Measurements from ENCODE around the gene CCR1. TPM values are rescaled to one million over a fixed set of nuclear protein-coding genes. Genes with fewer than 3 reads are reported as not detected.

Gene CCR1
- total RNA-seq, 1 donor from 2014 or later, result 0.12 TPM

DNA sequence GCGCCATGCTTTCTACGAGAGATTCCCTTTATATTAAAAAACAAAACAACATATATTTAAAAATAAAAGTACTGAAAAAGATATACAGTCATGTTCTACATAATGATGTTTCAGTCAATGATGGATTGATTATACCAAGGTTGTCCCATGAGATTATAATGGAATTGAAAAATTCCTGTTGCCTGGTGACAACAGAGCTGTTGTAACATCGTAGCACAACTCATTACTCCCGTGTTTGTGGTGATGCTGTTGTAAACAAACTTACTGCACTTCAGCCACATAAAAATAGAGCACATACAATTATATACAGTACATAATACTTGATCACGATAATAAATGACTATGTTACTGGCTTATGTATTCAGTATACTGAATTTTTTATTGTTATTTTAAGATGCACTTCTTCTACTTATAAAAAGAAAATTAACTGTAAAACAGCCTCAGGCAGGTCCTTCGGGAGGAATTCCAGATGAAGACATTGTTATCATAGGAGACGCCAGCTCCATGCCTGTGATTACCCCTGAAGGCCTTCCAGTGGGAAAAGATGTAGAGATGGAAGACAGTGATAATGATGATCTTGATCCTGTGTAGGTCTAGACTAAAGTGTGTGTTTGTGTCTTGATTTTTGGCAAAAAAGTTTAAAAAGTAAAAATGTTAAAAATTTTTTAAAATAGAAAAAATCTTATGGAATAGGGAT is 11.7 kb downstream of the CCR1 start:
- no peak for DNase-seq (ENCODE audit: low read depth, low spot score)
- Mint-ChIP-seq H3K4me1 (no peaks in the 10 kb centered on the region), H3K36me3 (ENCODE audit: low read depth) (peaks cover 5% of the 10 kb centered on the region), H3K9me3 (peaks cover 17% of the 10 kb centered on the region), H3K27me3 (ENCODE audit: low read depth) (peaks cover 3% of the 10 kb centered on the region), H3K4me3 (no peak overlapping the region), H3K27ac (ENCODE audit: unreplicated experiment) (no peak overlapping the region)
- no peak for TF ChIP-seq CTCF (conservative IDR thresholded peaks at IDR 0.05)

- H3K4me1 Mint-ChIP-seq, result no peaks in the 10 kb centered on the region
- H3K4me3 Mint-ChIP-seq, result no peak overlapping the region
- H3K27me3 Mint-ChIP-seq (ENCODE audit: low read depth), result peaks cover 3% of the 10 kb centered on the region
- no peak overlapping the region for H3K27ac Mint-ChIP-seq (ENCODE audit: unreplicated experiment)
- peaks cover 5% of the 10 kb centered on the region for H3K36me3 Mint-ChIP-seq (ENCODE audit: low read depth)
- TF ChIP-seq CTCF (conservative IDR thresholded peaks at IDR 0.05), result no peak
- no peak for DNase-seq (ENCODE audit: low read depth, low spot score)
- peaks cover 17% of the 10 kb centered on the region for H3K9me3 Mint-ChIP-seq
These were observed 13.1 kb downstream of the CCR1 start for GRCh38 chr3:46194868-46195553.

DNA sequence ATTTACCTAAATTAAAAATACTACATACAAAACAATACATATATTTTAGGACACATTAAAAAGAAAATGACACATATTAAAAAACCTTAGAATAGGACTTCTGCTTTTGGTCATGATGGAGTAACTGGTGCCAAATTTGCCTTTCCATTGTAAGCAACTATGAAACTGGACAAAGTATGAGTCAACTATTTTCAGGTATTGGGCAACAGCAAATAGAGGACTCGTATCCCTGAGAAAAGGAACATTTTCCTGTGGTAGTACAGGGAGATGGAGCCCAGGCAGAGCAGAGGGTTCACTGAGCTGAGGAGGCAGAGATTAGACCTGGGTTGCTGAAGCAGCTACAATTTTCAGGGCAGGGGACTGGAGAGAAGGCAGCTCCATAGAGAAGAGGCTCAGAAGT is 14.7 kb downstream of the CCR1 start:
- Mint-ChIP-seq H3K36me3 (ENCODE audit: low read depth) (peaks cover 5% of the 10 kb centered on the region), H3K27me3 (ENCODE audit: low read depth) (peaks cover 3% of the 10 kb centered on the region), H3K9me3 (peaks cover 17% of the 10 kb centered on the region), H3K4me3 (no peak overlapping the region), H3K27ac (ENCODE audit: unreplicated experiment) (no peak overlapping the region), H3K4me1 (no peaks in the 10 kb centered on the region)
- no peak for DNase-seq (ENCODE audit: low read depth, low spot score)
- no peak for TF ChIP-seq CTCF (conservative IDR thresholded peaks at IDR 0.05)

DNA sequence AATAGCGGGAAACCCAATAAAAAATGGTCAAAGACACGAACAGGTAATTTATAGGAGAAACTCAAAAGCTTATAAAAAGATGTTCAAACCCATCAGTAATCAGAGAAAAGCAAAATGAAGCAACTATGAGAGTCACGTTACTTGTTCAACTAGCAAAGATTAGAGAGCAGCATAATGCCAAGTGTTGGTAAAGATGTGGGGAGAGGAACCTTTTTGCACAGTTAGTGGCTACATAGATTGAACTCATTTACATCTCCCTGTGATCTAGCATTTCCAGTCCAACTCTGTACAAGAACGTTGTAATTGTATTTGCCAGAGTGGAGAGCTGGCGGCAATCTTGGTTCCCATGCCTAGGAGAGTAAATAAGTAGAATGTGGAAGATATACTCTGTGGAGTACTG is 15.2 kb downstream of the CCR1 start:
- Mint-ChIP-seq H3K27ac (ENCODE audit: unreplicated experiment) (no peak overlapping the region), H3K9me3 (peaks cover 17% of the 10 kb centered on the region), H3K4me3 (no peak overlapping the region), H3K4me1 (no peaks in the 10 kb centered on the region), H3K36me3 (ENCODE audit: low read depth) (peaks cover 5% of the 10 kb centered on the region), H3K27me3 (ENCODE audit: low read depth) (peaks cover 3% of the 10 kb centered on the region)
- TF ChIP-seq CTCF (conservative IDR thresholded peaks at IDR 0.05), result no peak
- DNase-seq (ENCODE audit: low read depth, low spot score), result no peak

DNA sequence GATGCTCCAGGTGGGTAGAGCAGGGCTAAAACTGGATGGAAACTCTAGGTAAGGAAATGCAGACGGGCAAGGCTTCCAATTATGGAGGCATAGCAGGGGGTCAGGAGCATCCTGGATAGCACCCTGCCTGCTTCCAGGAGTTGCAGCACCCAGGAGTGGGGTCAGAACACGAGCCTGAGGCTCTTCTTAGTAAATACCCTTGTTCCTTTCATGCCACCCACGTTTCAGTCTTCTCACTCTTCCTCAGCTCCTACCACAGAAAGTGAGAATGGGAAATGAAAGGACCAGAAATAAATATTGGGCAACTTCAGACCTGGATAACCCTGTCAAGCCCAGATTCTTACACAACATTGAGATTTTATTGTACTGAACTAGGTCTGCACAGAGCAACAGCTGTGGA is 16.4 kb downstream of the CCR1 start:
- peaks cover 3% of the 10 kb centered on the region for H3K27me3 Mint-ChIP-seq (ENCODE audit: low read depth)
- peaks cover 2% of the 10 kb centered on the region for H3K36me3 Mint-ChIP-seq (ENCODE audit: low read depth)
- no peaks in the 10 kb centered on the region for H3K4me1 Mint-ChIP-seq
- H3K27ac Mint-ChIP-seq (ENCODE audit: unreplicated experiment), result no peak overlapping the region
- no peak for TF ChIP-seq CTCF (conservative IDR thresholded peaks at IDR 0.05)
- H3K9me3 Mint-ChIP-seq, result peaks cover 14% of the 10 kb centered on the region
- no peak overlapping the region for H3K4me3 Mint-ChIP-seq
- no peak for DNase-seq (ENCODE audit: low read depth, low spot score)

All from neural crest cell (in vitro differentiated cells).